Stomach (tissue), 9 donors: ENCODE measurements around the gene ADCY6. TPM values are rescaled to one million over a fixed set of nuclear protein-coding genes. Genes with fewer than 3 reads are reported as not detected.

ENCODE experiments used
- DNase-seq, 2 donors: peaks; one replicate each; pipeline versions ENCODE4 v3.0.0 to v3.0.0-alpha.2; 2013 to 2019
- H3K27ac ChIP-seq, 5 donors: fragments of 200-600 bp in 4 of 5; sonication (generic) in 4 of 5; one replicate each; pipeline ENCODE4 v1.5.1; 2013 to 2019; ENCODE audit warnings: mild to moderate bottlenecking in 1 of 5, moderate library complexity in 1 of 5
- H3K27me3 ChIP-seq, 3 donors: fragments of 200-600 bp; sonication (generic); one replicate each; pipeline ENCODE4 v1.5.1; 2017 to 2019; ENCODE audit warnings: mixed run types in 1 of 3
- H3K36me3 ChIP-seq, 4 donors: fragments of 200-600 bp; sonication (generic); 1 replicate in 3 of 4; 2 replicates in 1 of 4; pipeline ENCODE4 v1.5.1; 2016 to 2019
- H3K4me1 ChIP-seq, 4 donors: fragments of 200-600 bp; sonication (generic); one replicate each; pipeline ENCODE4 v1.5.1; 2016 to 2019
- H3K4me3 ChIP-seq, 4 donors: fragments of 200-600 bp; sonication (generic) in 3 of 4; one replicate each; pipeline ENCODE4 v1.5.1; 2016 to 2019; ENCODE audit warnings: mild to moderate bottlenecking in 1 of 4
- H3K9me3 ChIP-seq, 4 donors: fragments of 200-600 bp; sonication (generic); one replicate each; pipeline ENCODE4 v1.5.1; 2016 to 2019
- CTCF ChIP-seq, 7 experiments: fragments of 450-650 bp in 4 of 7; fragments of 200-600 bp in 3 of 7; sonication (generic) in 3 of 7; IDR thresholded peaks; one replicate each; pipeline ENCODE4 v1.5.1; 2016 to 2019; ENCODE audit warnings: antibody characterized with exemption in 7 of 7, control low read depth in 2 of 7, mild to moderate bottlenecking in 1 of 7
- EP300 ChIP-seq: sonication (generic); formaldehyde crosslinking; IDR thresholded peaks from one replicate; pipeline ENCODE4 v1.6.1; 2017; ENCODE audit warnings: antibody characterized with exemption
- POLR2A ChIP-seq, 4 donors: fragments of 450-650 bp; IDR thresholded peaks; one replicate each; pipeline ENCODE4 v1.6.1; 2016; ENCODE audit warnings: antibody characterized with exemption in 4 of 4, control low read depth in 2 of 4, mild to moderate bottlenecking in 1 of 4, moderate library complexity in 1 of 4
- POLR2AphosphoS5 ChIP-seq, 3 donors: sonication (generic); formaldehyde crosslinking; IDR thresholded peaks; one replicate each; pipeline ENCODE4 v1.6.1; 2016; ENCODE audit warnings: antibody characterized with exemption in 3 of 3
- WGBS, 5 donors: extraction: QIAGEN DNeasy Blood & Tissue Kit in 3 of 5; methylation state at CpG; one replicate each; pipeline versions ENCODE4 v1.1.5 to v1.1.7; 2013 to 2018; 5-methylcytosine and 5-hydroxymethylcytosine counted together
- intact Hi-C: fragments of 100-400 bp; cut with DNase I; formaldehyde crosslinking; loops from one replicate; pipeline ENCODE4 v1.15.1; 2023; ENCODE audit warnings: low total_unique reads
- polyA plus RNA-seq, 3 donors: library from polyadenylated mRNA; stranded (reverse); fragments of 200-250 nt; gene quantifications; one replicate each; pipeline ENCODE4 v1.2.3, GENCODE V29; 2013
- total RNA-seq, 5 donors: library from RNA; depleted of rRNA; stranded (reverse); fragments of >200 nt; gene quantifications; one replicate each; pipeline versions ENCODE4 v1.1.0 to v1.2.3, GENCODE V29; 2014 to 2016
- donor health status: healthy with polysubstance abuse.
- donor health status: Bipolar disorder and iron deficiency.
- donor health status: healthy.

ADCY6 gene
- total and polyA plus RNA-seq, 8 donors, result 5.8 to 432 (median 41.3) TPM

GRCh38 chr12:48796976-48797375 is 8.1 kb upstream of the ADCY6 start:
- Histone ChIP-seq H3K27me3 (peaks cover 0 to 13% (median 8%) of the 10 kb centered on the region in 3 donors), H3K27ac (no peak overlapping the region), H3K4me3 (no peak overlapping the region), H3K9me3 (no peaks in the 10 kb centered on the region), H3K36me3 (no peaks in the 10 kb centered on the region), H3K4me1 (peaks cover 0 to 16% (median 11%) of the 10 kb centered on the region in 4 donors)
- intact Hi-C loops, result loop anchor here (5.0 kb wide), 1 partner anchor 45 kb away; no protein-coding TSS in a partner anchor
- no peak for DNase-seq
- WGBS, 5 donors, result 75 to 86% (median 79%) methylated on average over 1 to 3 of the region's 3 CpGs
- TF ChIP-seq CTCF (IDR thresholded peaks at IDR 0.05) (no peak), POLR2AphosphoS5 (IDR thresholded peaks at IDR 0.05) (no peak), EP300 (no peak), POLR2A (IDR thresholded peaks at IDR 0.05) (no peak)

GRCh38 chr12:48795550-48796455 is 6.9 kb upstream of the ADCY6 start:
- peak overlapping the region; percentile 11 to 54 (median 32) for H3K27ac ChIP-seq
- TF ChIP-seq EP300, result no peak
- peak in 6 of 7 experiments; percentile 94 to 100 (median 98) for TF ChIP-seq CTCF (IDR thresholded peaks at IDR 0.05)
- TF ChIP-seq POLR2A (IDR thresholded peaks at IDR 0.05), result no peak
- TF ChIP-seq POLR2AphosphoS5 (IDR thresholded peaks at IDR 0.05), result peak in 1 of 3 donors; percentile 62
- H3K4me3 ChIP-seq, result no peak overlapping the region
- peaks cover 0 to 10% (median 8%) of the 10 kb centered on the region in 3 donors for H3K27me3 ChIP-seq
- H3K4me1 ChIP-seq, result peaks cover 0 to 16% (median 11%) of the 10 kb centered on the region in 4 donors
- DNase-seq, result peak; percentile 84 to 92
- no peaks in the 10 kb centered on the region for H3K36me3 ChIP-seq
- intact Hi-C loops, result loop anchor here (5.0 kb wide), 1 partner anchor 44 kb away; no protein-coding TSS in a partner anchor
- 17 to 22% (median 20%) methylated on average over 12 of the region's 12 CpGs for WGBS, 5 donors
- H3K9me3 ChIP-seq, result no peaks in the 10 kb centered on the region

- Histone ChIP-seq H3K27ac (peak overlapping the region in 2 of 5 donors; percentile 11 to 54), H3K9me3 (no peaks in the 10 kb centered on the region), H3K4me3 (no peak overlapping the region), H3K4me1 (peaks cover 4 to 24% (median 19%) of the 10 kb centered on the region in 4 donors), H3K36me3 (no peaks in the 10 kb centered on the region), H3K27me3 (peaks cover 0 to 2% (median under 1%) of the 10 kb centered on the region in 3 donors)
- TF ChIP-seq POLR2A (IDR thresholded peaks at IDR 0.05), result no peak
- no peak for TF ChIP-seq POLR2AphosphoS5 (IDR thresholded peaks at IDR 0.05)
- TF ChIP-seq CTCF (IDR thresholded peaks at IDR 0.05), result no peak
- TF ChIP-seq EP300, result no peak
- no peak for DNase-seq
- 51 to 68% (median 61%) methylated on average over 3 of the region's 3 CpGs for WGBS, 5 donors
- intact Hi-C loops, result loop anchor here (5.0 kb wide), 1 partner anchor 43 kb away; no protein-coding TSS in a partner anchor
These were observed 6.0 kb upstream of the ADCY6 start for GRCh38 chr12:48794870-48795269.

- intact Hi-C loops, result no loop called here
- no peak for DNase-seq
- no peaks in the 10 kb centered on the region for H3K36me3 ChIP-seq
- WGBS, 5 donors, result 90 to 96% (median 94%) methylated on average over 3 of the region's 3 CpGs
- TF ChIP-seq CTCF (IDR thresholded peaks at IDR 0.05) (no peak), POLR2A (IDR thresholded peaks at IDR 0.05) (no peak), POLR2AphosphoS5 (IDR thresholded peaks at IDR 0.05) (no peak), EP300 (no peak)
- H3K27ac ChIP-seq, result no peak overlapping the region
- peaks cover 9 to 29% (median 27%) of the 10 kb centered on the region in 4 donors for H3K4me1 ChIP-seq
- H3K9me3 ChIP-seq, result no peaks in the 10 kb centered on the region
- no peak overlapping the region for H3K4me3 ChIP-seq
- H3K27me3 ChIP-seq, result peaks cover 0 to 11% (median 0%) of the 10 kb centered on the region in 3 donors
These were observed 4.8 kb upstream of the ADCY6 start for GRCh38 chr12:48793696-48794095.
